Mesenchymal stem cell (in vitro differentiated cells and primary cell): Measurements from ENCODE around the gene NOC2L.
A peak's percentile ranks its signal among the peaks of the same experiment; 100 is the strongest.

Source experiments
- DNase-seq: peaks from one replicate; pipeline ENCODE4 v3.0.0-alpha.2; 2013
- H2AFZ ChIP-seq: one replicate; pipeline ENCODE4 v1.6.1; 2013; ENCODE audit warnings: low read depth, mild to moderate bottlenecking, control low read depth, inconsistent platforms, low read length, moderate library complexity
- H2AK5ac ChIP-seq: 2 replicates; pipeline ENCODE4 v1.6.1; 2013; ENCODE audit warnings: low read length, moderate library complexity, mild to moderate bottlenecking, inconsistent platforms; ENCODE audit not compliant: severe bottlenecking
- H2BK120ac ChIP-seq: one replicate; pipeline ENCODE4 v1.6.1; 2013; ENCODE audit warnings: low read depth, mild to moderate bottlenecking, inconsistent platforms, low read length, moderate library complexity
- H2BK12ac ChIP-seq, 2 experiments: one replicate each; pipeline ENCODE4 v1.6.1; 2013; ENCODE audit warnings: inconsistent platforms in 2 of 2, low read length in 2 of 2, mild to moderate bottlenecking in 2 of 2, moderate library complexity in 2 of 2, control low read depth in 1 of 2
- H2BK15ac ChIP-seq: one replicate; pipeline ENCODE4 v1.6.1; 2013; ENCODE audit warnings: mild to moderate bottlenecking, low read depth, inconsistent platforms; ENCODE audit not compliant: poor library complexity, severe bottlenecking
- H2BK5ac ChIP-seq: 2 replicates; pipeline ENCODE4 v1.6.1; 2013; ENCODE audit warnings: low read depth, mild to moderate bottlenecking, low read length, control low read depth, inconsistent platforms; ENCODE audit not compliant: poor library complexity, severe bottlenecking
- H3K14ac ChIP-seq, 2 experiments: one replicate each; pipeline ENCODE4 v1.6.1; 2013; ENCODE audit warnings: inconsistent platforms in 2 of 2, low read length in 2 of 2, control low read depth in 1 of 2, mild to moderate bottlenecking in 1 of 2, moderate library complexity in 1 of 2
- H3K18ac ChIP-seq, 2 experiments: one replicate each; pipeline ENCODE4 v1.6.1; 2013; ENCODE audit warnings: inconsistent platforms in 2 of 2, low read length in 2 of 2, control low read depth in 1 of 2, low read depth in 1 of 2, mild to moderate bottlenecking in 1 of 2
- H3K23ac ChIP-seq, 2 experiments: one replicate each; pipeline ENCODE4 v1.6.1; 2013; ENCODE audit warnings: inconsistent platforms in 2 of 2, low read length in 2 of 2, mild to moderate bottlenecking in 2 of 2, moderate library complexity in 2 of 2, control low read depth in 1 of 2
- H3K27ac ChIP-seq: 2 replicates; pipeline ENCODE4 v1.5.1; 2013; ENCODE audit warnings: mild to moderate bottlenecking, moderate library complexity, low read length, control low read depth, inconsistent platforms; ENCODE audit not compliant: poor library complexity, severe bottlenecking
- H3K27me3 ChIP-seq, 2 experiments: 2 replicates each; pipeline versions ENCODE4 v1.6.1 to v1.7.0; 2013; ENCODE audit warnings: low read length in 2 of 2, mild to moderate bottlenecking in 2 of 2, moderate library complexity in 2 of 2, control low read depth in 1 of 2, inconsistent platforms in 1 of 2; ENCODE audit not compliant: control insufficient read depth in 1 of 2, insufficient read depth in 1 of 2
- H3K36me3 ChIP-seq, 2 experiments: 2 replicates each; pipeline versions ENCODE4 v1.6.1 to v1.7.0; 2013; ENCODE audit warnings: low read length in 2 of 2, control low read depth in 1 of 2, inconsistent platforms in 1 of 2, low read depth in 1 of 2, mild to moderate bottlenecking in 1 of 2; ENCODE audit not compliant: insufficient read depth in 2 of 2, control insufficient read depth in 1 of 2
- H3K4ac ChIP-seq, 2 experiments: one replicate each; pipeline ENCODE4 v1.6.1; 2013; ENCODE audit warnings: inconsistent platforms in 2 of 2, low read length in 2 of 2, mild to moderate bottlenecking in 2 of 2, moderate library complexity in 2 of 2, control low read depth in 1 of 2, low read depth in 1 of 2
- H3K4me1 ChIP-seq: 2 replicates; pipeline ENCODE4 v1.6.1; 2013; ENCODE audit warnings: low read depth, low read length, control low read depth; ENCODE audit not compliant: control insufficient read depth, insufficient read depth
- H3K4me2 ChIP-seq: 2 replicates; pipeline ENCODE4 v1.6.1; 2013; ENCODE audit warnings: low read length, mild to moderate bottlenecking, inconsistent platforms; ENCODE audit not compliant: poor library complexity, severe bottlenecking
- H3K4me3 ChIP-seq, 2 experiments: 2 replicates each; pipeline versions ENCODE4 v1.5.1 to v1.7.0; 2013; ENCODE audit warnings: low read length in 2 of 2, mild to moderate bottlenecking in 2 of 2, control low read depth in 1 of 2, low read depth in 1 of 2; ENCODE audit not compliant: insufficient read depth in 1 of 2
- H3K79me1 ChIP-seq: replicated peaks from 2 replicates; pipeline ENCODE4 v1.6.1; 2013; ENCODE audit warnings: mild to moderate bottlenecking, control low read depth, low read length, inconsistent platforms; ENCODE audit not compliant: poor library complexity, severe bottlenecking
- H3K9ac ChIP-seq: 2 replicates; pipeline ENCODE4 v1.7.0; 2013; ENCODE audit warnings: mild to moderate bottlenecking, low read length, moderate library complexity
- H3K9me3 ChIP-seq: 2 replicates; pipeline ENCODE4 v1.7.0; 2013; ENCODE audit warnings: mild to moderate bottlenecking, low read length; ENCODE audit not compliant: control insufficient read depth
- H4K8ac ChIP-seq: one replicate; pipeline ENCODE4 v1.6.1; 2013; ENCODE audit warnings: inconsistent platforms, mild to moderate bottlenecking, low read length, moderate library complexity
- H4K91ac ChIP-seq: one replicate; pipeline ENCODE4 v1.6.1; 2013; ENCODE audit warnings: mild to moderate bottlenecking, low read length, inconsistent platforms
- WGBS: methylation state at CpG from one replicate; pipeline ENCODE4 v1.1.7; 2013; ENCODE audit warnings: mixed read lengths; 5-methylcytosine and 5-hydroxymethylcytosine counted together

Gene NOC2L

DNA sequence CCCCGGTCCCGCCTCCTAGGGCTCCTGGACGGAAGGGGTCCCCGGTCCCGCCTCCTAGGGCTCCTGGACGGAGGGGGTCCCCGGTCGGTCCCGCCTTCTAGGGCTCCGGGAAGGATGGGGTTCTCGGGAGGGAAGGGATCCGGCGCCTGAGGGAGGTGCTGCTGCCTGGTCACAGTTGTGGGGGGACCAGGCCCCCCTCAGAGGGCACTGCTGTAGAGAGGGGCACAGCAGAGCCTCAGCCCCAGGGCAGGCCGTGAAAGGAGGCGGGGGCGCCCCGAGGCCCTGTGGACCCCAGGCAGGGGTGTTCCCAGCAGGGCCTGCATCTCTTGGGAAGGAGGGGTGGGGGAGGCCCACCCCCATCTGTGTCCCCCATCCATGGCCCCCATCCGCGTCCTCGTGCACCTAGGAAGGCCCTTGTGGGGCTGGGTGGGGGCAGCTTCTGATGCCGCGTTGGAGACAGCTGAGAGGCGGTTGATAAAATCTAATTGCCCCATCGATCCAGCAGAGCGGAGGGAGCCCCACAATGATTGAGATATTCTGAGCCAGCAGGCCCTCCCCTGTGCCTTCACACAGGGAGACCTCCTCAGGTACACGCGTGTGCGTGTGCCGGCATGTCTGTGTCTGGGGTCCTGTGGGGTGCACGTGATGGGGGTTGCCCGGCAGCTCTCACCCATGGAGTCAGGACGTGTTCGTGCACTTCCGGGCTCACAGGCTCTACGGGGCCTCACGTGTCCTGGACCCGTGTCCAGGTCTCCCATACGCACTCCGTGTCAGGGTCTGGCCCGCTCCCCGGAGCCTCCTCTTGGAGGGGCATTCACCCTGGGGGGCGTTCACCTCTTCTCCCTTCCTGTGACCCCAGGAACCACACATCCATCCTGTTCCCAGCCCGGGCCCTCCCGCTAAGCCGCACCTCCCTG is 22.4 kb downstream of the NOC2L start:
- H4K8ac ChIP-seq: no peak overlapping the region
- H3K23ac ChIP-seq: no peak overlapping the region
- H2BK5ac ChIP-seq: no peak overlapping the region
- 81% methylated on average over 43 of the region's 45 CpGs for WGBS
- DNase-seq: no peak
- H3K9me3 ChIP-seq: no peaks in the 10 kb centered on the region
- H3K14ac ChIP-seq: no peak overlapping the region
- H3K36me3 ChIP-seq: no peaks in the 10 kb centered on the region
- H4K91ac ChIP-seq: peak overlapping the region; percentile 41
- H3K4me2 ChIP-seq: no peak overlapping the region
- no peak overlapping the region for H2BK12ac ChIP-seq
- H3K27me3 ChIP-seq: peaks cover 49 to 51% of the 10 kb centered on the region in 2 experiments
- no peaks in the 10 kb centered on the region for H3K79me1 ChIP-seq
- no peak overlapping the region for H2BK120ac ChIP-seq
- peaks cover 52% of the 10 kb centered on the region for H3K4me1 ChIP-seq
- no peak overlapping the region for H2AK5ac ChIP-seq
- no peak overlapping the region for H2AFZ ChIP-seq
- H3K27ac ChIP-seq: no peak overlapping the region
- H3K4me3 ChIP-seq: no peak overlapping the region
- H3K4ac ChIP-seq: no peak overlapping the region
- no peak overlapping the region for H3K18ac ChIP-seq
- H2BK15ac ChIP-seq: no peak overlapping the region
- H3K9ac ChIP-seq: no peak overlapping the region

DNA sequence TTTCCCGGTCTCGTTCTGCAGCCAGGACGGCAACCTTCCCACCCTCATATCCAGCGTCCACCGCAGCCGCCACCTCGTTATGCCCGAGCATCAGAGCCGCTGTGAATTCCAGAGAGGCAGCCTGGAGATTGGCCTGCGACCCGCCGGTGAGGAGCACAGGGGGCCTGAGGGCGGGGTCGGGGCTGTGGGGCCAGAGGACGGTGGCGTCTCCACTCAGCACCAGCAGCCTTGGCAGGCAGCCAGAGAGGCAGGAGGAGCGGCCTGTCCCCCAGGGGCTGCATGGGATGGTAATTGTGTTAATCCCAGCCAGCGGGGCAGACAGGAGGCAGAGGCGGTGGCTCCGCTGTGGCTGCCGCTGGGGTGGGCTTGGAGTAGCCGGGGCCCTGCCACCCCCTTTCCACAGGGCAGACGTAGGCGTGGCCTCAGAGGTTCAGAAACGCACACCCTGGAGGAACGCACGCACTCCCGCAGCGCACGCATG is 23.3 kb downstream of the NOC2L start:
- H3K27ac ChIP-seq: no peak overlapping the region
- H3K4me3 ChIP-seq: no peak overlapping the region
- H2BK5ac ChIP-seq: no peak overlapping the region
- H3K18ac ChIP-seq: peak overlapping the region in 1 of 2 experiments; percentile 18
- H3K9ac ChIP-seq: no peak overlapping the region
- no peaks in the 10 kb centered on the region for H3K36me3 ChIP-seq
- no peak overlapping the region for H2AK5ac ChIP-seq
- WGBS: 8% methylated on average over 27 of the region's 30 CpGs
- peaks cover 50 to 57% of the 10 kb centered on the region in 2 experiments for H3K27me3 ChIP-seq
- H4K8ac ChIP-seq: no peak overlapping the region
- DNase-seq: peak; percentile 40
- peak overlapping the region in 1 of 2 experiments; percentile 97 for H3K23ac ChIP-seq
- H3K14ac ChIP-seq: peak overlapping the region in 1 of 2 experiments; percentile 74
- no peak overlapping the region for H2BK120ac ChIP-seq
- no peak overlapping the region for H2BK12ac ChIP-seq
- no peak overlapping the region for H2AFZ ChIP-seq
- no peaks in the 10 kb centered on the region for H3K9me3 ChIP-seq
- H3K4me1 ChIP-seq: peaks cover 53% of the 10 kb centered on the region
- H3K4ac ChIP-seq: no peak overlapping the region
- H3K79me1 ChIP-seq: no peaks in the 10 kb centered on the region
- H4K91ac ChIP-seq: no peak overlapping the region
- H3K4me2 ChIP-seq: no peak overlapping the region
- H2BK15ac ChIP-seq: no peak overlapping the region

DNA sequence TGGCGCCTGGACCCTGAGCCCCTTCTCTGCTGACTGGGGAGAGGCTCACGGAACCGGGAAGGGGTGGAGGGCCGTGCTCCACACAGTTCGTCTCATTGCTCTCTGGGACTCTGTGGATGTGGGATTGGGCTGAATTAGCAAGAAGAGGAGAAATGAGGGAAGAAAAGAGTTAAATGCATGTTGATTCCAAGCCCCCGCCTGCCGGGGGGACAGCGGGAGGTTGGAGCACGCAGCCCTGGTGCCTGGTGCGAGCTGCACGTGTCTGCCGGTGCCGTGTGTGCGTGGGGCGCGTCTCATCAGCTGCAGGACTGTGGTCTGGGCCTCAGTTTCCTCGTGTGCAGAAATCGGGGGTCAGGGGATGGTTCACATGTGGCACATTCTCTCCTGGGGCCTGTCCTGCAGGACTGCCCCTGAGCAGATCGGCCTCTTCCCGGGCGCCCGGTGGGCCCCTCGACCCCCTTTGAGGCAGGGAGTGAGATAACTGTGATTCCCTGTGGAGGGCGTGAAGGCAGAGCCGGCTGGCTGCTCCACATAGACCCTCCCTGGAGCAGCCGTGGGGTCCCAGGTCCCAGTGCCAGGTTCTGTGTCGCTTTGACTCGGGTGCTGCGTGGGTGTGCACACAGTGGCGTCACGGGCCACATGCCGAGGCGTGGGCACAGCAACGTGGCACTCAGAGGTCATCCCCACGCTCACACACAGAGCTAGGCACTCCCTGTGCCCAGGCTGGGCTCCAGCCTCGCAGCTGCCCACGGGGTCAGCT is 23.9 kb downstream of the NOC2L start:
- H3K4me2 ChIP-seq: no peak overlapping the region
- no peak overlapping the region for H3K27ac ChIP-seq
- H3K23ac ChIP-seq: peak overlapping the region in 1 of 2 experiments; percentile 57
- H3K4me3 ChIP-seq: peak overlapping the region in 1 of 2 experiments; percentile 10
- no peak overlapping the region for H4K91ac ChIP-seq
- H2AFZ ChIP-seq: no peak overlapping the region
- H3K18ac ChIP-seq: peak overlapping the region in 1 of 2 experiments; percentile 18
- no peaks in the 10 kb centered on the region for H3K9me3 ChIP-seq
- no peak overlapping the region for H2AK5ac ChIP-seq
- H3K27me3 ChIP-seq: peaks cover 46 to 63% of the 10 kb centered on the region in 2 experiments
- no peak overlapping the region for H3K9ac ChIP-seq
- 29% methylated on average over 35 of the region's 37 CpGs for WGBS
- H2BK5ac ChIP-seq: no peak overlapping the region
- H2BK15ac ChIP-seq: no peak overlapping the region
- H2BK12ac ChIP-seq: peak overlapping the region in 1 of 2 experiments; percentile 50
- no peak overlapping the region for H3K4ac ChIP-seq
- no peak for DNase-seq
- H3K4me1 ChIP-seq: peaks cover 51% of the 10 kb centered on the region
- peak overlapping the region in 1 of 2 experiments; percentile 74 for H3K14ac ChIP-seq
- H3K36me3 ChIP-seq: no peaks in the 10 kb centered on the region
- H2BK120ac ChIP-seq: no peak overlapping the region
- H3K79me1 ChIP-seq: no peaks in the 10 kb centered on the region
- H4K8ac ChIP-seq: no peak overlapping the region

DNA sequence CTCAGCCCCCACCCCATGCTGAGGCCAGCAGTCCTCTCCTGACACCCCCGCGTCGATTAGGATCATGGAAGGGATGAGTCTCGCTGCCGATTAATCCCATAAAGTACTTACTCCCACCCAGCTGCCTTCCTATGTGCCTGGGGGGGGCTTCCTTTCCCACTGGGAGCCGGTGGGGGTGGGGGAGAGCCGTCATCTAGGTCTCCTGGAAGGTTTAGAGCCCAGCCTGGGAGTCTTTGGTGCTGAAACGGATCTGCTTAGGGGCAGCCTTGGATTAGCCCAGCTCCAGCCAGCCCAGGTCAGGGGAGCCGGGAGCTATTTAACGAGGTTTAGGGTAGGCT is 25.5 kb downstream of the NOC2L start:
- no peak overlapping the region for H4K91ac ChIP-seq
- no peak overlapping the region for H3K9ac ChIP-seq
- H3K27ac ChIP-seq: no peak overlapping the region
- no peak for DNase-seq
- H2BK12ac ChIP-seq: no peak overlapping the region
- peaks cover 0 to 2% of the 10 kb centered on the region in 2 experiments for H3K36me3 ChIP-seq
- no peak overlapping the region for H3K14ac ChIP-seq
- no peak overlapping the region for H2BK5ac ChIP-seq
- no peaks in the 10 kb centered on the region for H3K79me1 ChIP-seq
- H2AK5ac ChIP-seq: no peak overlapping the region
- H4K8ac ChIP-seq: no peak overlapping the region
- H3K4me2 ChIP-seq: no peak overlapping the region
- H3K9me3 ChIP-seq: no peaks in the 10 kb centered on the region
- no peak overlapping the region for H3K4ac ChIP-seq
- no peak overlapping the region for H2BK120ac ChIP-seq
- no peak overlapping the region for H3K4me3 ChIP-seq
- H2BK15ac ChIP-seq: no peak overlapping the region
- 34% methylated on average over 5 of the region's 10 CpGs for WGBS
- no peak overlapping the region for H3K23ac ChIP-seq
- peaks cover 36% of the 10 kb centered on the region for H3K4me1 ChIP-seq
- no peak overlapping the region for H3K18ac ChIP-seq
- no peak overlapping the region for H2AFZ ChIP-seq
- H3K27me3 ChIP-seq: peaks cover 38 to 69% of the 10 kb centered on the region in 2 experiments
